Esophagus muscularis mucosa (tissue), 4 donors: ENCODE measurements around the gene ATG2B. TPM values are rescaled to one million over a fixed set of nuclear protein-coding genes. Genes with fewer than 3 reads are reported as not detected.
A peak's percentile ranks its signal among the peaks of the same experiment; 100 is the strongest.

Source experiments
- DNase-seq: peaks from one replicate; pipeline ENCODE4 v3.0.0-alpha.2; 2017; ENCODE audit errors: extremely low spot score
- H3K27ac ChIP-seq, 4 donors: fragments of 200-600 bp; sonication (generic); replicated peaks in 1 of 4; 1 replicate in 3 of 4; 2 replicates in 1 of 4; pipeline ENCODE4 v1.5.1; 2016 to 2019; ENCODE audit warnings: mild to moderate bottlenecking in 1 of 4
- H3K27me3 ChIP-seq, 4 donors: fragments of 200-600 bp; sonication (generic); one replicate each; pipeline versions ENCODE4 v1.5.1 to v1.6.0; 2016 to 2019
- H3K36me3 ChIP-seq, 4 donors: fragments of 200-600 bp; sonication (generic); one replicate each; pipeline ENCODE4 v1.5.1; 2016 to 2019
- H3K4me1 ChIP-seq, 4 donors: fragments of 200-600 bp; sonication (generic); one replicate each; pipeline ENCODE4 v1.5.1; 2016 to 2019
- H3K4me3 ChIP-seq, 4 donors: fragments of 200-600 bp; sonication (generic); 1 replicate in 2 of 4; 2 replicates in 2 of 4; pipeline ENCODE4 v1.5.1; 2016 to 2019; ENCODE audit warnings: mild to moderate bottlenecking in 4 of 4, moderate library complexity in 1 of 4
- H3K9me3 ChIP-seq, 4 donors: fragments of 200-600 bp; sonication (generic); 1 replicate in 3 of 4; 2 replicates in 1 of 4; pipeline ENCODE4 v1.5.1; 2016 to 2019
- CTCF ChIP-seq, 3 experiments: fragments of 200-600 bp in 2 of 3; fragments of 450-650 bp in 1 of 3; sonication (generic) in 2 of 3; IDR thresholded peaks; one replicate each; pipeline ENCODE4 v1.5.1; 2017 to 2019; ENCODE audit warnings: antibody characterized with exemption in 3 of 3, mild to moderate bottlenecking in 2 of 3, moderate library complexity in 1 of 3
- EP300 ChIP-seq: sonication (generic); formaldehyde crosslinking; IDR thresholded peaks from one replicate; pipeline ENCODE4 v1.6.1; 2017; ENCODE audit warnings: antibody characterized with exemption
- POLR2A ChIP-seq: fragments of 450-650 bp; IDR thresholded peaks from one replicate; pipeline ENCODE4 v1.6.1; 2017; ENCODE audit warnings: antibody characterized with exemption, moderate library complexity, mild to moderate bottlenecking, low read depth
- POLR2AphosphoS5 ChIP-seq, 2 donors: sonication (generic); formaldehyde crosslinking; IDR thresholded peaks; one replicate each; pipeline ENCODE4 v1.6.1; 2017; ENCODE audit warnings: antibody characterized with exemption in 2 of 2
- WGBS: methylation state at CpG from one replicate; pipeline ENCODE4 v1.1.5; 2018; 5-methylcytosine and 5-hydroxymethylcytosine counted together
- intact Hi-C: fragments of 100-400 bp; cut with DNase I; formaldehyde crosslinking; loops from one replicate; pipeline ENCODE4 v1.15.1; 2023
- total RNA-seq, 4 donors: library from RNA; depleted of rRNA; stranded (reverse); fragments of >200 nt; gene quantifications; one replicate each; pipeline versions ENCODE4 v1.1.0 to v1.2.1, GENCODE V29; 2016

The ATG2B gene
- total RNA-seq, 4 donors from 2014 or later = 18.2 to 26.6 (median 23.1) TPM

GRCh38 chr14:96255501-96256366 is 107.4 kb downstream of the ATG2B start, which contains the start of gene BDKRB1:
TSS of gene BDKRB1 (plus strand) at chr14:96256210. CDS start at chr14:96263683, 7,473 bp downstream.
- Histone ChIP-seq H3K27me3 (no peaks in the 10 kb centered on the region), H3K36me3 (no peaks in the 10 kb centered on the region), H3K9me3 (no peaks in the 10 kb centered on the region), H3K4me3 (peak within 1 kb of the TSS in 1 of 4 donors; percentile 4), H3K27ac (peak within 1 kb of the TSS; percentile 82 to 88 (median 86)), H3K4me1 (peaks cover 3 to 56% (median 49%) of the 10 kb centered on the region in 4 donors)
- DNase-seq = no peak
- intact Hi-C loops = no loop called here
- WGBS = 23% methylated on average over 12 of the region's 12 CpGs
- TF ChIP-seq POLR2A (no peak), CTCF (IDR thresholded peaks at IDR 0.05) (no peak), EP300 (peak; percentile 42), POLR2AphosphoS5 (IDR thresholded peaks at IDR 0.05) (peak; percentile 72 to 90)

- intact Hi-C loops = no loop called here
- H3K27ac ChIP-seq = peak overlapping the region; percentile 82 to 88 (median 86)
Measured at GRCh38 chr14:96254687-96255086, 108.5 kb downstream of the ATG2B start.

GRCh38 chr14:96252999-96253539 is 110.1 kb downstream of the ATG2B start:
- H3K36me3 ChIP-seq = no peaks in the 10 kb centered on the region
- TF ChIP-seq POLR2A (no peak), CTCF (IDR thresholded peaks at IDR 0.05) (no peak), POLR2AphosphoS5 (IDR thresholded peaks at IDR 0.05) (peak; percentile 83 to 85), EP300 (peak; percentile 25)
- intact Hi-C loops = no loop called here
- H3K9me3 ChIP-seq = no peaks in the 10 kb centered on the region
- WGBS = 48% methylated on average over 9 of the region's 9 CpGs
- H3K27ac ChIP-seq = peak overlapping the region; percentile 82 to 88 (median 86)
- no peak for DNase-seq
- peaks cover 3 to 56% (median 49%) of the 10 kb centered on the region in 4 donors for H3K4me1 ChIP-seq
- no peak overlapping the region for H3K4me3 ChIP-seq
- no peaks in the 10 kb centered on the region for H3K27me3 ChIP-seq

More at GRCh38 chr14:96254687-96255086, 108.5 kb downstream of the ATG2B start:
- DNase-seq = no peak
- TF ChIP-seq POLR2A = no peak
- no peak for TF ChIP-seq CTCF (IDR thresholded peaks at IDR 0.05)
- peak; percentile 36 for TF ChIP-seq EP300
- TF ChIP-seq POLR2AphosphoS5 (IDR thresholded peaks at IDR 0.05) = peak; percentile 55 to 88
- Histone ChIP-seq H3K9me3 (no peaks in the 10 kb centered on the region), H3K27me3 (no peaks in the 10 kb centered on the region), H3K4me3 (no peak overlapping the region), H3K4me1 (peaks cover 3 to 56% (median 49%) of the 10 kb centered on the region in 4 donors), H3K36me3 (no peaks in the 10 kb centered on the region)
- WGBS = 69% methylated on average over 11 of the region's 11 CpGs

- WGBS = 89% methylated on average over 17 of the region's 19 CpGs
- H3K27ac ChIP-seq = peak overlapping the region; percentile 82 to 88 (median 86)
- intact Hi-C loops = no loop called here
Measured at GRCh38 chr14:96252323-96252998, 110.7 kb downstream of the ATG2B start.

More at GRCh38 chr14:96252323-96252998, 110.7 kb downstream of the ATG2B start:
- no peak overlapping the region for H3K4me3 ChIP-seq
- no peaks in the 10 kb centered on the region for H3K36me3 ChIP-seq
- no peaks in the 10 kb centered on the region for H3K9me3 ChIP-seq
- H3K4me1 ChIP-seq = peaks cover 3 to 56% (median 48%) of the 10 kb centered on the region in 4 donors
- no peaks in the 10 kb centered on the region for H3K27me3 ChIP-seq
- TF ChIP-seq EP300 (no peak), POLR2AphosphoS5 (IDR thresholded peaks at IDR 0.05) (no peak), POLR2A (no peak), CTCF (IDR thresholded peaks at IDR 0.05) (no peak)
- DNase-seq = no peak
